Hepatocyte (in vitro differentiated cells): ENCODE measurements around the gene LMX1B. TPM values are rescaled to one million over a fixed set of nuclear protein-coding genes. Genes with fewer than 3 reads are reported as not detected.

Experiments used
- DNase-seq: peaks from one replicate; pipeline ENCODE4 v3.0.0-alpha.2; 2016; ENCODE audit warnings: low spot score
- H2AFZ ChIP-seq: fragments of 200-600 bp; sonication (generic); 2 replicates; pipeline ENCODE4 v1.6.0; 2016; ENCODE audit warnings: antibody characterized with exemption, mild to moderate bottlenecking
- H3K27ac ChIP-seq: fragments of 200-600 bp; sonication (generic); 2 replicates; pipeline ENCODE4 v1.5.1; 2016; ENCODE audit warnings: mild to moderate bottlenecking
- H3K27me3 ChIP-seq: fragments of 200-600 bp; sonication (generic); 2 replicates; pipeline ENCODE4 v1.6.1; 2016
- H3K36me3 ChIP-seq: fragments of 200-600 bp; sonication (generic); replicated peaks from 2 replicates; pipeline ENCODE4 v1.5.1; 2016; ENCODE audit warnings: low read depth; ENCODE audit not compliant: insufficient read depth
- H3K4me1 ChIP-seq: fragments of 200-600 bp; sonication (generic); 2 replicates; pipeline ENCODE4 v1.5.1; 2016; ENCODE audit warnings: mild to moderate bottlenecking, moderate library complexity; ENCODE audit not compliant: insufficient read depth
- H3K4me2 ChIP-seq: fragments of 200-600 bp; sonication (generic); 2 replicates; pipeline ENCODE4 v1.6.0; 2016
- H3K4me3 ChIP-seq: fragments of 200-600 bp; sonication (generic); 2 replicates; pipeline ENCODE4 v1.5.1; 2016; ENCODE audit warnings: mild to moderate bottlenecking
- H3K79me2 ChIP-seq: fragments of 200-600 bp; sonication (generic); 2 replicates; pipeline ENCODE4 v1.6.0; 2017; ENCODE audit warnings: mild to moderate bottlenecking
- H3K9me2 ChIP-seq: fragments of 200-600 bp; sonication (generic); replicated peaks from 2 replicates; pipeline ENCODE4 v1.6.0; 2017; ENCODE audit warnings: mild to moderate bottlenecking; ENCODE audit not compliant: insufficient read depth
- H3K9me3 ChIP-seq: fragments of 200-600 bp; sonication (generic); 2 replicates; pipeline ENCODE4 v1.5.1; 2016; ENCODE audit warnings: low read depth, mild to moderate bottlenecking
- H4K20me1 ChIP-seq: fragments of 200-600 bp; sonication (generic); 2 replicates; pipeline ENCODE4 v1.6.0; 2016; ENCODE audit warnings: mild to moderate bottlenecking; ENCODE audit not compliant: insufficient read depth, poor library complexity, severe bottlenecking
- EZH2 ChIP-seq: fragments of 200-600 bp; sonication (generic); IDR thresholded peaks from 2 replicates; pipeline ENCODE4 v1.6.1; 2016; ENCODE audit warnings: antibody characterized with exemption, mild to moderate bottlenecking, borderline replicate concordance
- EZH2phosphoT487 ChIP-seq: fragments of 200-600 bp; sonication (generic); IDR thresholded peaks from one replicate; pipeline ENCODE4 v1.6.1; 2018; ENCODE audit warnings: antibody characterized with exemption, mild to moderate bottlenecking, low read depth, moderate library complexity; ENCODE audit not compliant: unreplicated experiment, severe bottlenecking
- WGBS: methylation state at CpG from one replicate; pipeline ENCODE4 v1.1.6; 2016; ENCODE audit warnings: low lambda C conversion rate; ENCODE audit errors: missing lambda C conversion rate; 5-methylcytosine and 5-hydroxymethylcytosine counted together
- polyA plus RNA-seq: library from polyadenylated mRNA; unstranded; fragments of >200 nt; fragmentation: Nextera tagmentation; extraction: Ambion mirVana; gene quantifications from 2 replicates; pipeline ENCODE4 v1.2.1, GENCODE V29; 2016
- total RNA-seq: library from RNA; depleted of rRNA; stranded (reverse); fragments of >200 nt; gene quantifications from 2 replicates; pipeline ENCODE4 v1.2.3, GENCODE V29; 2014
- TF ChIP-seq, protein P1 (sequence below): fragments of 200-600 bp; sonication (generic); IDR thresholded peaks from 2 replicates; pipeline ENCODE4 v1.5.1; 2016; ENCODE audit warnings: antibody characterized with exemption, mild to moderate bottlenecking; ENCODE audit not compliant: poor library complexity

Gene LMX1B
- total and polyA plus RNA-seq, 2 experiments from 2014 or later = 0.16 TPM; not detected in 1

DNA sequence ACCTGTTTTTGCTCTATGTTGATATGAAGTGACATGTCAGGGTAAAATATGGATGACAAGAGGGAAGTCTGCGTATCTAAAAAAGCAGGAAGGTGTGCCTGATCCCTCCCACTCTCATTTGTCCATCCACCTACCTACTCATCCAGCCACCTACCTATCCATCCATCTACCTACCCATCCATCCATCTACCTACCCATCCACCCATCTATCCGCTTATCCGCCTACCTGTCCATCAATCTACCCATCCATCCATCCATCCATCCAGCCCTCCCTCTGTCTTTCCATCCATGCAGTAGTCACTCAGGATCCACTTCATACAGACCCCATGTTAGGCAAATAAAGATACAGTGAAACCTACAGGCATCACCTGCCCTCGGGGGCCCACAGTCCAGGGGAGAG is 32.4 kb downstream of the LMX1B start:
- H3K36me3 ChIP-seq = no peaks in the 10 kb centered on the region
- H3K9me2 ChIP-seq = no peaks in the 10 kb centered on the region
- H3K9me3 ChIP-seq = no peaks in the 10 kb centered on the region
- no peak overlapping the region for H3K4me3 ChIP-seq
- WGBS = 79% methylated on average over 4 of the region's 4 CpGs
- no peak overlapping the region for H3K27ac ChIP-seq
- H3K4me2 ChIP-seq = no peak overlapping the region
- H3K27me3 ChIP-seq = peaks cover 90% of the 10 kb centered on the region
- no peaks in the 10 kb centered on the region for H3K79me2 ChIP-seq
- H2AFZ ChIP-seq = no peak overlapping the region
- H3K4me1 ChIP-seq = peaks cover 10% of the 10 kb centered on the region
- DNase-seq = no peak
- TF ChIP-seq EZH2phosphoT487 (no peak), EZH2 (no peak)
- TF ChIP-seq, protein P1, sequence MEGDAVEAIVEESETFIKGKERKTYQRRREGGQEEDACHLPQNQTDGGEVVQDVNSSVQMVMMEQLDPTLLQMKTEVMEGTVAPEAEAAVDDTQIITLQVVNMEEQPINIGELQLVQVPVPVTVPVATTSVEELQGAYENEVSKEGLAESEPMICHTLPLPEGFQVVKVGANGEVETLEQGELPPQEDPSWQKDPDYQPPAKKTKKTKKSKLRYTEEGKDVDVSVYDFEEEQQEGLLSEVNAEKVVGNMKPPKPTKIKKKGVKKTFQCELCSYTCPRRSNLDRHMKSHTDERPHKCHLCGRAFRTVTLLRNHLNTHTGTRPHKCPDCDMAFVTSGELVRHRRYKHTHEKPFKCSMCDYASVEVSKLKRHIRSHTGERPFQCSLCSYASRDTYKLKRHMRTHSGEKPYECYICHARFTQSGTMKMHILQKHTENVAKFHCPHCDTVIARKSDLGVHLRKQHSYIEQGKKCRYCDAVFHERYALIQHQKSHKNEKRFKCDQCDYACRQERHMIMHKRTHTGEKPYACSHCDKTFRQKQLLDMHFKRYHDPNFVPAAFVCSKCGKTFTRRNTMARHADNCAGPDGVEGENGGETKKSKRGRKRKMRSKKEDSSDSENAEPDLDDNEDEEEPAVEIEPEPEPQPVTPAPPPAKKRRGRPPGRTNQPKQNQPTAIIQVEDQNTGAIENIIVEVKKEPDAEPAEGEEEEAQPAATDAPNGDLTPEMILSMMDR = no peak
- no peaks in the 10 kb centered on the region for H4K20me1 ChIP-seq

DNA sequence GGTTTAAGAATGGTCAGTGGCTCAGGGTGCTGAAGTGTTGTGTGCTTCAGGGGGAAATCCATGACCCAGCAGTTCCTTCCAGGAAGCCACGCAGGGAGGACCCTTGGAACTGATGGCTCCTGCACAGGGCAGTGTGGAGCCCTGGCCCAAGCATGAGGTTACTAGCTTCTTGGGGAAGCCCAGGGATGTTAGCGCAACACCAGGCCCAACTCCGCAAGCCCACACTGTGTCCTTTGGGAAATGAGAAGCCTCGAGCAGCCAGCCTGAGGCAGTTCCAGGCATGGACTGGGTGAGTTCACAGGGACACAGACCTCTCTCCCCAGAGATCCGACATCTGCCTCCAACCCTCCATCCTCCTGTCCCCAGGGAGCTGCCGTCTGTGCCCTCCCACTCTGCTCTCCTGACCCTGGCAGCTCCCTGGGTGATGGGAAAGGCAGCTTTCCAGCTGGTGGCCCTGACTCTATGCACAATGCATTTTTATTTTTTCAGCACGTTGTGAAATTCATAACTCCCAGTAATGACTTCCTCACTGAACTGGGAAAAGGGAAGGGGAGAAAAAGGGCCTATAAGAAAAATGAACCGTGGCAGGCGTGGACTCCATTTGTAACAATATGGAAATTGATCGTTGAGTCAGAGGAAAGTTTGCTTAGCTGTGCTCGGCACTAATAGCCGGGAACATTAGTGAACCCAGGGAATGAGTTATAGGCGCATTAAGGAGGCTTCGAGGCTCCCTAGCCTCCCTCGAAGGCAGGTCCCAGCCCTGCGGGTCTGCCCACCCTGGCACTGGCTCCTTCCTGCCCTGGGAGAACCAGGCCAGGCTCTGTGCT is 34.1 kb downstream of the LMX1B start:
- TF ChIP-seq, protein P1 = no peak
- TF ChIP-seq EZH2 (no peak), EZH2phosphoT487 (no peak)

DNA sequence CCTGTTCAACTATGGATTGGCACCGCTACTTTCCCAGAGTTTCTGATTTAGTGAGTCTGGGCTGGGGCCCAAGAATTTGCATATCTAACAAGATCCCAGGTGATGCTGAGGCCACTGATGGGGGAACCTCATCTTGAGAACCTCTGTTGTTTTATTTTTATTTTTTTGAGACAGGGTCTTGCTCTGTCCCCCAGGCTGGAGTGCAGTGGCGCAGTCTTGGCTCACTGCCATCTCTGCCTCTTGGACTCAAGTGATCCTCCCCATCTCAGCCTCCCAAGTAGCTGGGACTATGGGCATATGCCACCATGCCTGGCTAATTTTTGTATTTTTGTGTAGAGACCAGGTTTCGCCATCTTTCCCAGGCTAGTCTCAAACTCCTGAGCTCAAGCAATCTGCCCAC is 35.7 kb downstream of the LMX1B start:
- Histone ChIP-seq H3K4me3 (no peak overlapping the region), H3K9me2 (no peaks in the 10 kb centered on the region), H3K27ac (no peak overlapping the region), H3K27me3 (peaks cover 68% of the 10 kb centered on the region), H2AFZ (no peak overlapping the region), H3K4me1 (peaks cover 14% of the 10 kb centered on the region), H3K4me2 (no peak overlapping the region), H3K36me3 (no peaks in the 10 kb centered on the region), H3K9me3 (no peaks in the 10 kb centered on the region), H3K79me2 (no peaks in the 10 kb centered on the region), H4K20me1 (no peaks in the 10 kb centered on the region)
- WGBS = 88% methylated on average over 3 of the region's 3 CpGs
- DNase-seq = no peak
- TF ChIP-seq EZH2phosphoT487 (no peak), EZH2 (no peak)

More for the DNA sequence above, 34.1 kb downstream of the LMX1B start:
- WGBS = 88% methylated on average over 16 of the region's 16 CpGs
- Histone ChIP-seq H2AFZ (no peak overlapping the region), H3K27ac (no peak overlapping the region), H3K4me3 (no peak overlapping the region), H3K79me2 (no peaks in the 10 kb centered on the region), H3K9me3 (no peaks in the 10 kb centered on the region), H4K20me1 (no peaks in the 10 kb centered on the region), H3K4me1 (peaks cover 18% of the 10 kb centered on the region), H3K36me3 (no peaks in the 10 kb centered on the region), H3K4me2 (no peak overlapping the region), H3K27me3 (peaks cover 83% of the 10 kb centered on the region), H3K9me2 (no peaks in the 10 kb centered on the region)
- no peak for DNase-seq
